Measurements from ENCODE around the gene ASCC1.

The ASCC1 gene

GRCh38 chr10:72059843-72060822, 155.9 kb downstream of the ASCC1 start:
- no peak overlapping the region for H2AFZ ChIP-seq (ENCODE audit: low read depth, low read length, severe bottlenecking)

GRCh38 chr10:72058989-72059842, 156.9 kb downstream of the ASCC1 start:
- Histone ChIP-seq H3K27ac (ENCODE audit: low read depth, low read length) (no peak overlapping the region), H3K9me3 (ENCODE audit: insufficient read depth, low read length) (no peaks in the 10 kb centered on the region), H3K4me3 (ENCODE audit: insufficient read depth, low read length, poor library complexity, severe bottlenecking) (no peak overlapping the region), H4K20me1 (ENCODE audit: low read depth, low read length) (no peaks in the 10 kb centered on the region), H3K9ac (ENCODE audit: low read length) (no peak overlapping the region), H3K79me2 (ENCODE audit: insufficient read depth, low read length) (no peaks in the 10 kb centered on the region), H2AFZ (ENCODE audit: low read depth, low read length, severe bottlenecking) (no peak overlapping the region), H3F3A (ENCODE audit: insufficient read depth) (no peaks in the 10 kb centered on the region), H3K4me2 (ENCODE audit: low read depth, low read length, poor library complexity, severe bottlenecking) (no peak overlapping the region), H3K9me2 (replicated peaks; ENCODE audit: insufficient read depth, low read length) (no peaks in the 10 kb centered on the region), H3K36me3 (ENCODE audit: low read length) (no peaks in the 10 kb centered on the region), H3K27me3 (ENCODE audit: low read length) (no peaks in the 10 kb centered on the region)
- TF ChIP-seq EZH2phosphoT487 (conservative IDR thresholded peaks at IDR 0.05; ENCODE audit: low read length): no peak
- no peak for TF ChIP-seq CTCF (IDR thresholded peaks at IDR 0.05; ENCODE audit: insufficient read depth, low read length, poor library complexity, severe bottlenecking)

More at GRCh38 chr10:72059843-72060822, 155.9 kb downstream of the ASCC1 start:
- no peaks in the 10 kb centered on the region for H4K20me1 ChIP-seq (ENCODE audit: low read depth, low read length)
- H3K9me3 ChIP-seq (ENCODE audit: insufficient read depth, low read length): no peaks in the 10 kb centered on the region
- TF ChIP-seq CTCF (IDR thresholded peaks at IDR 0.05; ENCODE audit: insufficient read depth, low read length, poor library complexity, severe bottlenecking) (no peak), EZH2phosphoT487 (conservative IDR thresholded peaks at IDR 0.05; ENCODE audit: low read length) (no peak)
- no peaks in the 10 kb centered on the region for H3K36me3 ChIP-seq (ENCODE audit: low read length)
- H3K4me2 ChIP-seq (ENCODE audit: low read depth, low read length, poor library complexity, severe bottlenecking): no peak overlapping the region
- H3K27me3 ChIP-seq (ENCODE audit: low read length): no peaks in the 10 kb centered on the region
- no peak overlapping the region for H3K27ac ChIP-seq (ENCODE audit: low read depth, low read length)
- H3K4me3 ChIP-seq (ENCODE audit: insufficient read depth, low read length, poor library complexity, severe bottlenecking): no peak overlapping the region
- no peaks in the 10 kb centered on the region for H3K79me2 ChIP-seq (ENCODE audit: insufficient read depth, low read length)
- no peak overlapping the region for H3K9ac ChIP-seq (ENCODE audit: low read length)
- no peaks in the 10 kb centered on the region for H3F3A ChIP-seq (ENCODE audit: insufficient read depth)
- no peaks in the 10 kb centered on the region for H3K9me2 ChIP-seq (replicated peaks; ENCODE audit: insufficient read depth, low read length)

GRCh38 chr10:72058347-72058898, 157.7 kb downstream of the ASCC1 start:
- Histone ChIP-seq H3K9me3 (ENCODE audit: insufficient read depth, low read length) (no peaks in the 10 kb centered on the region), H3K9ac (ENCODE audit: low read length) (no peak overlapping the region), H2AFZ (ENCODE audit: low read depth, low read length, severe bottlenecking) (no peak overlapping the region), H3F3A (ENCODE audit: insufficient read depth) (no peaks in the 10 kb centered on the region), H4K20me1 (ENCODE audit: low read depth, low read length) (no peaks in the 10 kb centered on the region), H3K4me3 (ENCODE audit: insufficient read depth, low read length, poor library complexity, severe bottlenecking) (no peak overlapping the region), H3K27ac (ENCODE audit: low read depth, low read length) (no peak overlapping the region), H3K4me2 (ENCODE audit: low read depth, low read length, poor library complexity, severe bottlenecking) (no peak overlapping the region), H3K36me3 (ENCODE audit: low read length) (no peaks in the 10 kb centered on the region), H3K79me2 (ENCODE audit: insufficient read depth, low read length) (no peaks in the 10 kb centered on the region), H3K27me3 (ENCODE audit: low read length) (no peaks in the 10 kb centered on the region), H3K9me2 (replicated peaks; ENCODE audit: insufficient read depth, low read length) (no peaks in the 10 kb centered on the region)
- no peak for TF ChIP-seq CTCF (IDR thresholded peaks at IDR 0.05; ENCODE audit: insufficient read depth, low read length, poor library complexity, severe bottlenecking)

Data from SU-DHL-6 (cell line).